GM19397 (cell line): ENCODE measurements around the gene FTHL17.

Source experiments
- ATAC-seq: cut with Tn5 transposase; IDR thresholded peaks from one replicate; pipeline ENCODE4 v1.9.1; 2021; ENCODE audit warnings: mild to moderate bottlenecking, moderate library complexity; ENCODE audit not compliant: unreplicated experiment

FTHL17 gene

DNA sequence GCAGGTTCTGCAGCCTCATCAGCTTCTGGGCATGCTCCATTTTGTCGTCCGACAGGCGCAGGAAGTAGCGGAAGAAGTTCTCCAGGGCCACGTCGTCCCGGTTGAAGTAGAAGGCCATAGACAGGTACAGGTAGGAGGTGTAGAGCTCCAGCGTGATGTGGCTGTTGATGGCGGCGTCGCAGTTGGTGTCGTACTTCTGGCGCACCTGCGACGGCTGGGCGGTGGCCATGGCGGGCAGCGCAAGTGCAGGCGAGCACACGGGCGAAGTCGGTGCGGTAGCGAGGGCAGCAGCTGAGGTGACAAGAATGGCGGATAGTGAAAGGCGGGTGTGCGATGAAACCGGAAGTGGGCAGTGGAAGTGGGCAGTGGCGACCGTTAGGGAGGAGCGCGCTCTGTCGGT is at the start of gene FTHL17:
TSS of gene FTHL17 (minus strand) at position 317 of the 400 bp plus-strand sequence. CDS start at position 229, 88 bp downstream.
- ATAC-seq, result no peak

DNA sequence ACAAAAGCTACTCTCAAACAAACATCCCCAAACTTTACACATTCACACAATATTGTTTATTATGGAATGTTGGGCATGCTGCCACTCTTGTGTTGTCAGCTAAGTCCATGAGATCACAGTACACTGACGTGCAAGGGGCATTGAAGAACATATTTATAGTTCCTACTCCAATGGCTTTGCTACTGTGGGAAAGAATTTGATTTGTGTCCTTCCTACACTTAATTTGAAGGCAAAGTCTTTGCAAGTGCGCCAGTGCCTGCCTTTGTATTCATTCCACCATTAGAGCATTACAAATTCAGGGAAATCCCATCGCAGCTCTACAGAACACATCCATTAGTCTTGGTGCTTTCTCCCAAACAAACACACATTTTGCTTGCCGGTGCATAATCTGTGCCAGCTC is 45.4 kb upstream of the FTHL17 start:
- no peak for ATAC-seq

- ATAC-seq, result no peak
Measured at GRCh38 chrX:31115398-31115797, 43.6 kb upstream of the FTHL17 start.

DNA sequence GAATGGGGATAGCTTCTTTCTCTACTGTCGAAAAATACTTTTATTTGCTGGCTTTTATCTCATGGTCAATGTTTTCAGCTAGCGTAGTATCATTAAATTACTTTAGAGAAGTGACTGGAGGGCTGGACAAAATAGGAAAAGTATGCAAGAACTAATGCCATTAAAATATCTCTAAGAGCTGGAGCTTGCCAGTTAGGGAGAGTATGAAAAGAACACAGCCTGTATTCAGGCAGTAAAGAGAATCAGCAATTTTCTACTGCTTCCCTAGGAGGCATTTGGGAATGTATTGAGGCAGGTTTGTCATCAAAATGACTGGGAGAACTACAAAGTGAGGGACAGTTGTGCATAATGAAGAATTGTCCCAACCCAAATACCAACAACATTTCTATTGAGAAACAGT is 43.0 kb upstream of the FTHL17 start:
- no peak for ATAC-seq

- no peak for ATAC-seq
Measured at GRCh38 chrX:31112226-31112999, 40.6 kb upstream of the FTHL17 start.

DNA sequence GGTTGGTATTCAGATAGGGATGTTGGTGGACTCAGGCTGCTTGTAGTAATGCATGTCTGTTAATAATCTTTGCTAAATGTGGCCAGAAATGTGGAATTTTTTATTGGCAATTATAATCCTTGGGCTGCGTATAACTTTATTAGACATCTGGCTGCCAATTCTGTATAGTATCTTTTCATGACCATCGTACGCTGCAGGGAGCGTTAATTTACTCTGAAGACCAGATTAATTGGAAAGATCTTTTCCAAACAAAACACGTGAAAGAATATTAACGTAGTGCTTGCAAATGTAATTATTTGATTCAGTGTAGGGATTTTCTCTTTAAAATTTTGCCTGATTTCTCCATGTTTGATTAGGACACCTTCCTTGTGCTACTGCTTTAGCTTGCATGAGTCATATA is 38.8 kb upstream of the FTHL17 start:
- ATAC-seq, result no peak

DNA sequence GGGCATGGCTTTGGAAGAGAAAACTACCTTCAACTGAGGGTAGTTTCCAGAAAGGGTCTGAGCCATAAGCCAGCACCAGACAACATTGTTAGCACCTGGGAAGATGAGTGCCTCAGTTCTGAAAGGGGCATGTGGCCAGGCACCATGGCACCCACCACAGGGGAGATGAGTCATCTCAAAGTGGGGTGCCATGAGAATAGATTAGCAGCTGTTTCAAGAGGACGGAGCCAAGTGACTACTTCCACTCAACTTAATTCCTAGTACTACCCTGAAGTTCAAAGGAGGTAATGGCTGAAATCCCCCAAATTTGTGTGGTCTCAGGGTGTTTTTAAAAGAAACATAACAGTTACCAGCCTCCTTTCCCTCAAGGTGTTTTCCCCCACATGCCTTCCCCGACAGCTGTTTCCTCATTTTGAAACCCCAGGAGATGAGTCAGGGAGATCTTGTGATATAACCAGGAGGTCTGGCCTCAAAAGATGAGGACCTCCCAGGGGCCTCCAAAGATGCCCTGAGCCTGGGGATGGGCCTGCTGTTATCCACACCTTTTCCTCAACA is 27.8 kb upstream of the FTHL17 start:
- ATAC-seq, result peak; percentile 78

GRCh38 chrX:31098079-31098478 is 26.2 kb upstream of the FTHL17 start:
- ATAC-seq, result no peak

DNA sequence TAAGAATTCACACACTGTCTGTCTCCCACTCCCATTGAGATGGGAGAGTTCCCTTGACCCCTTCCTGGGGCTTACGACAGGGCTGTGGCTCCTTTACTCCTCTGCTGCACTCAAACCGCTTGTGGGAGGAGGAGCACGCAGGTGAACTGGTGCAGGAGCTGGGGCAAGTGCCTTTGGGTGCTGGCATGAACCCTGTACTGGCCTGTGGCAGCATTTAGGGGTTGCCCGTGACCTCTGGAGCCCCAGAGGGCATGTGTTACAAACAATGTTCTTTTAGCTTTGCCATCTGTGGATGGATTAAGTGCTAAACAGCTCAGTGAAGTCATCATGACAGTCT is 21.8 kb upstream of the FTHL17 start:
- ATAC-seq, result no peak

DNA sequence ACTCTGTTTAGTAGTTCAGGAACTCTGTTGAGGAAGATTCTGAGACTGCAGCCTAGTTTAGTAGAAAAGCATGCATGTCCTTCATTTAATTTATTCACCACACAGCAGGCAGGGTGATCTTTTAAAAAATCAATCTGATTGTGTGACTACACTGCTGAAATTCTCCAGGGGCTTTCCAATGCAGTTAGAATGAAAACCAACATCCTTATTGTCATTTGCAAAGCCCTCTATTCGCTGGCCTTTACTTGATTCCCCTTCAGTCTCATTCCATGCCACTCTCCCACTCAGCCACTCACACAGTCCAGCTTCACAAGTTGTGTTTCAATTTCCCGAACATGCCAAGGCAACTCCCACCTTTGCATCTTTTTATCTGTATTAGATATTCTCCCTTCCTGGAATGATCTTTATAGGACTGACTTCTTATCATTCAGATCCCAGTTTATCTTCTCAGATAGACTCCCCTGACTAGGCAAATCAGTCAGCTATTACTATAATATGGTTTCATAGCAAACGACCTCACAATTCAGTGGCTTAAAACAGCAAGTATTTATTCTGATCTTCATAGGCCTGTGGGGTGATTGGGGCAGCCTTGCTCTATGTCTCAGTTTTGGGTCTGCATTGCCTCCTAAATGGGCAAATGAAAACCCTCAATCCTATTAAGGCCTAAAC is 21.3 kb upstream of the FTHL17 start:
- ATAC-seq, result peak; percentile 61

DNA sequence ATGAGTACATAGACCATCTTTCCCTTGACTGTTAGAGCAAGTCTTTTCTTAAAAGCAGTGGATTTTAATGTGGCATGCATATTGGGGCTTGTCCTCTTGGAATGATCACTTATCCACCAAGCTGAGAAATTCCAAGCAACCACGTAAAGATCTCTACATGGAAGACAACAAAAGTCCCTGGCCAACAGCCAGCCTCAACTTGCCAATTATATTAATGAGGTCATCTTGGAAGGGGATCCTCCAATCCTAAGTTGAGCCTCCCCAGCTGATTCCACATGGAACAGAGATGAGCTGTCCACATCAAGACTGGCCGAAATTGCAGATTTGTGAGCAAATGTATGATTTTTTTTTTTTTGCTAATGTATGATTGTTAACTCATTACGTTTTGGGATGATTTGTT is 20.6 kb upstream of the FTHL17 start:
- ATAC-seq, result no peak

DNA sequence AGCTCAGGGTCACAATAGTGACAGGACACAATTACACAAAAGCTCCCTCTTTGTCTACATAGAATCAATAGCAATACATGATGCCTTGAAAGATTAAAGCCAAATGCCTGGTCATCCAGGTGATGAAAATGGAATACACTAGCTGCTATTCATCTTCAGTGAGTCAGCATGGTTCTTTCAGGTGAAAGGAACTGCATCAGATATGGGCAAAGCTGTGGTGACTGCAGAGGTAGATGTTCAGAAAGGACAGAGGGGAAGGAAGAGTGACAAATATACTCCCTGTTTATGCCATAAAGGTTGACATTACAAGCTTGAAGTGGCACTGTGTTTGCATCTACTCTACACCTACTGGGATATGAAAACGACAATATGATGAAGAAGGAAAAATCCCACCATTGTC is 20.0 kb upstream of the FTHL17 start:
- ATAC-seq, result no peak

DNA sequence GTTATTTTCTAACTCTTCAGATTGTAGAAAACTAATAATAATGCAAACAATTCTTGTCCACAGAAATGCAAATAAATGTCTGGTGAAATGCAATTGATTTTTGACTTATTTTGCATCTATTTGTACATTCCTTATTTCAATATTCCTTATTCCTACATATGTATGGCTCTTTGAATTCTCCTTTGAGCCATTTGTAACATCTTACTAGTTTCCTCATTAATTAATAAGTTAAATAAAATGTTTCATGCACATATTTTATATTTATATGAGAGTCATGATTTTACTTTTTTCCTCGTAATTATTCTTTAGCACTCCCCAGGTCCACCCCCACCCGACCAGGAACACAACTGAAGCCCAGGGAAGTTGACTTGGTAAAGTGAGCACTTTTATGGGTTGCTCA is 2.7 kb upstream of the FTHL17 start:
- ATAC-seq, result no peak

- no peak for ATAC-seq
Measured at GRCh38 chrX:31071262-31071661, 579 bp downstream of the FTHL17 start.

- peak; percentile 74 for ATAC-seq
Measured at GRCh38 chrX:31070057-31070468, 1.8 kb downstream of the FTHL17 start.

DNA sequence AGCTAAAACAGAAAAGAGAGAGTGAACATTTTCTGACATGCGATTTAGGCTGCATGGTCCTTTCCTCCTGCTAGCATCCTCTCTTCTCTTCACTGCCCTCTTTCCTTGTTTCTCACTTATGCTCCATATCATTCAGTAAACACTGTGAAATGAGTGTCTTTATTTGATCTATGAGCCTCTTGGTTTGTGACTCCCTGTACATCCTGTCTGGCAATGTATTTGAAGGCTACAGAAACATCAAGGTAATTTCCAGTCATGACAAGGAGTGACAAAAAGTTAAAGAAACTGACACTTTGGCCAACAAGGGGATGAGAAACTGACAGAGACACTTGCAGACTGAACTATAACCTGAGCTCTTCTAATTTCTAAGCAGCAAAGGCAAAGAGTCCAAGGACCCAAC is 8.7 kb downstream of the FTHL17 start:
- ATAC-seq, result no peak

GRCh38 chrX:31061091-31061490 is 10.8 kb downstream of the FTHL17 start:
- no peak for ATAC-seq

DNA sequence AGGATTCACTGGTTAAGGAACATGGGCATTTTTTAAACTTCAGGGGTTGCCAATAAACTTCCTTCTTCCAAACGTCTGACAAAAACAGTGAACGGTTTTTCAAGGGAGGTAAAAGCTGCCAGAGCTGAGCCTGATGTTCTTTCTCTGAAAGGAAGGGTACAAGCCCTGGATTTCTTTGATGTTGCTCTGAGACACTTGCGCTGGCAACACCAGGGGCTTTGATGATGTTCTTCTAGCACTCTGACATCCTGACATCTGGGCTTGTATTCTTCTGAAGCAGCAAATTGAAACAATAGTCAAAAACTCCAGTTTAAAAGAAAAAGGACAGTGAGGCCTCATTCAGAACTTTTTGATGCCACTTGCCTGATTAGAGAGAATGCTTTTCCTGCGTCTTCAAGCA is 11.8 kb downstream of the FTHL17 start:
- no peak for ATAC-seq

DNA sequence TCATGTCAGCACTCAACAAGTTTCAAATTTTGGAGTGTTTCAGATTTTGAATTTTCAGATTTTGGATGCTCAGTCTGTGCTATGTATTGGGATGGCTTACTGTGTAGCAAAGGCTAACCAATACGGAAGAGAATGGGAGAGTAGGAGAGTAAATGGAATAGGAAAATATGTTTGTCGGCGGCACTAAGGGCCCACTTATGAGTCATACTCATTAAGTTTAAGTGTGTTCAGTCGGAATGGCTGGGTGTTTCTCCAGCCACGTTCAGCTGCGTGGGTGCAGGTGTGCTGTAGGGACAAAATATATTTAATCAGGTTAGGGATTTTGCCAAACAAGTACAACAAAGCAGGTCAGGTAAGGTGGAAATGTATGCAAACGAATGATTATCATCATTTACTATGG is 13.6 kb downstream of the FTHL17 start:
- ATAC-seq, result no peak

- ATAC-seq, result no peak
Measured at GRCh38 chrX:31057691-31058090, 14.2 kb downstream of the FTHL17 start.

DNA sequence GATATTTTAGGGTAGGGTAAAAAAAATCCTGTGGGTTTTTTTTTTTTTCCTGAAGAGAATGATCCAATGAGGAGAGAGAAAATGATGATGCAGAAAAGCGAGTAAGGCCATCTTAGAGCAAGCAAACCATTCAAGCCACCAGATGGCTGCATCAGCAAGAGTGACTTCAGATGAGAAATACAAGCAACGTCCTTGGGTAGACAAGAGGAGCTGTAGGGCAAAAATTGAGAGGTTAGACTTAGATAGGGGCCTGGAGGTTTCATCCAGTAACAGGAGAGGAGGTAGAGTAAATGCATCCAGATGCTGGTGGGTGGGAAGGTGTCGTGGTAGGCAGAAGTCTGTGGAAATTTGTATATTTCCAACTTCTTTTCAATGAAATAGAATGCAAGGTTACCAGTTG is 14.6 kb downstream of the FTHL17 start:
- no peak for ATAC-seq

DNA sequence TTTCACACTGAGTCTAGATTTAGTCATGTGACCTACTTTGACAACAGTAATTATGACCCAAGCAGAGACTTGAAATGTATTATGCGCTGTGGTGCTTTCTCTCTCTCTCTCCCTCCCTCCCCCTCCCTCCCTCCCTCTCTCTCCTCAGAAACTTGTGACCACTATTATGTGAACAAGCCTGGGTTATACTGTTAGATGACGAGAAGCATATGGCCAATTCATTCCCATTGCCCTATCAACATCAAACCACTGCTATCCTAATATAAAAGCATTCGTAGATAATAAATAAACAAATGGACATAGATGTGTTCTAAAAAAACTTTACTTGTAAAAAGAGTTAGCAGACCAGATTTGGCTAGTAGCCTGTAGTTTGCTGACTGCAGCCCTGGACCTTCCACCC is 18.2 kb downstream of the FTHL17 start:
- ATAC-seq, result no peak
